Endothelial cell (in vitro differentiated cells): Measurements from ENCODE around the gene RELN. TPM values are rescaled to one million over a fixed set of nuclear protein-coding genes. Genes with fewer than 3 reads are reported as not detected.
A peak's percentile ranks its signal among the peaks of the same experiment; 100 is the strongest.

Experiments used
- DNase-seq: peaks from one replicate; pipeline ENCODE4 v3.0.0; 2021; ENCODE audit warnings: low spot score
- H3K27ac Mint-ChIP-seq: one replicate; pipeline ENCODE4 v1.8.0; 2021; ENCODE audit warnings: mixed read lengths, inconsistent platforms; ENCODE audit not compliant: unreplicated experiment
- H3K27me3 Mint-ChIP-seq: one replicate; pipeline ENCODE4 v1.8.0; 2021; ENCODE audit warnings: mild to moderate bottlenecking, moderate library complexity, mixed read lengths, inconsistent platforms; ENCODE audit not compliant: unreplicated experiment
- H3K36me3 Mint-ChIP-seq: one replicate; pipeline ENCODE4 v1.8.0; 2021; ENCODE audit warnings: mild to moderate bottlenecking, low read depth, mixed read lengths, inconsistent platforms; ENCODE audit not compliant: unreplicated experiment
- H3K4me1 Mint-ChIP-seq: one replicate; pipeline ENCODE4 v1.8.0; 2021; ENCODE audit warnings: mild to moderate bottlenecking, mixed read lengths, inconsistent platforms; ENCODE audit not compliant: unreplicated experiment
- H3K4me3 Mint-ChIP-seq: one replicate; pipeline ENCODE4 v1.8.0; 2021; ENCODE audit warnings: mild to moderate bottlenecking, mixed read lengths, inconsistent platforms; ENCODE audit not compliant: unreplicated experiment
- H3K9me3 Mint-ChIP-seq: one replicate; pipeline ENCODE4 v1.8.0; 2021; ENCODE audit warnings: mixed read lengths, inconsistent platforms; ENCODE audit not compliant: unreplicated experiment
- CTCF ChIP-seq: fragments of 200-600 bp; sonication (generic); IDR thresholded peaks from one replicate; pipeline ENCODE4 v1.5.0; 2021; ENCODE audit warnings: antibody characterized with exemption; ENCODE audit not compliant: unreplicated experiment
- total RNA-seq: library from RNA; stranded (reverse); fragmentation: NEBNext Ultra II Directional; extraction: Animal tissue kit (Norgen Biotek cat#: 25700); gene quantifications from one replicate; pipeline ENCODE4 v1.2.1, GENCODE V29; 2021; ENCODE audit not compliant: unreplicated experiment

The RELN gene
- total RNA-seq, 1 donor from 2014 or later, result 2.3 TPM

DNA sequence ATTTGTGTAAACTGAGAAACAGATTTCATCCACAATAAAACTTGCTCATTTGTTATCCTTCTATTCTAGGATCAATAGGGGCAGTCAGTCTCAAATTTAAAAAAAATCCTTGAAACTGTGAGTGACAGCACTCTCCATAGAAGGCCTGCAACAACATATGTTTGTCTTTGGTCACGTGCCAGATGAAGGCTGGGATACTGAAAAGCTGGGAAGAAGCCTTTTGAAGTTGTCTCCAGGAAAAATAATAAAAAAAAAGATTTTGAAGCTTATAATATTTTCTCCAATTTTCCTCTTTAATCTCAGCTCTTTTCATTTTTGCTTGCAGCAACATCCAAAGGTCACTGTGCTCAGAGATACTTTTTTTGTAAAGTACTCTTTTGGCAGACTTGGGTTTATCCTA is 414.9 kb downstream of the RELN start:
- Mint-ChIP-seq H3K27ac (no peak overlapping the region), H3K4me3 (no peak overlapping the region), H3K4me1 (no peaks in the 10 kb centered on the region), H3K27me3 (no peaks in the 10 kb centered on the region), H3K36me3 (no peaks in the 10 kb centered on the region), H3K9me3 (no peaks in the 10 kb centered on the region)
- no peak for TF ChIP-seq CTCF
- DNase-seq, result no peak

- H3K36me3 Mint-ChIP-seq, result no peaks in the 10 kb centered on the region
- no peak for DNase-seq
- no peaks in the 10 kb centered on the region for H3K9me3 Mint-ChIP-seq
- H3K4me1 Mint-ChIP-seq, result no peaks in the 10 kb centered on the region
- H3K27ac Mint-ChIP-seq, result no peak overlapping the region
- H3K27me3 Mint-ChIP-seq, result no peaks in the 10 kb centered on the region
- TF ChIP-seq CTCF, result peak; percentile 90
- H3K4me3 Mint-ChIP-seq, result no peak overlapping the region
Observed at GRCh38 chr7:103573479-103574058, 415.9 kb downstream of the RELN start.

DNA sequence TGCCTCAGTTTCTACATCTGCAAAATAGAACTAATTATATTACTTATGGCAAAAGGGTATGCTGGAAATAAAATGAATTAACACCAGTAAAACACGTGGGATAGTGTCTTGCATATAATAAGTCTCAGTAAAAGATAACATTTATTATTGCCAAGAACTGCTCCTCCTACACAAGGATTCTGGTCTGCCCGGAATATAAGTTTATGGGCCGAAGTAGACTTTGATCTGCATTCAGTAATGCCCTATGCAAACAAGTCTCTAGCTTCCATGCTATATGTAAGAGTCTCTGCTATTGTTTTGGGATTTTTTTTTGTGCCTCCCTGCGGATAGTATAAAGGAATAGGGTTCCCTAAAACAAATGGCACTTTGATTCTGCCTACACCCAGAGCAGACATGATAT is 417.9 kb downstream of the RELN start:
- DNase-seq, result no peak
- Mint-ChIP-seq H3K9me3 (no peaks in the 10 kb centered on the region), H3K27ac (no peak overlapping the region), H3K36me3 (no peaks in the 10 kb centered on the region), H3K27me3 (no peaks in the 10 kb centered on the region), H3K4me1 (no peaks in the 10 kb centered on the region), H3K4me3 (no peak overlapping the region)
- TF ChIP-seq CTCF, result no peak

DNA sequence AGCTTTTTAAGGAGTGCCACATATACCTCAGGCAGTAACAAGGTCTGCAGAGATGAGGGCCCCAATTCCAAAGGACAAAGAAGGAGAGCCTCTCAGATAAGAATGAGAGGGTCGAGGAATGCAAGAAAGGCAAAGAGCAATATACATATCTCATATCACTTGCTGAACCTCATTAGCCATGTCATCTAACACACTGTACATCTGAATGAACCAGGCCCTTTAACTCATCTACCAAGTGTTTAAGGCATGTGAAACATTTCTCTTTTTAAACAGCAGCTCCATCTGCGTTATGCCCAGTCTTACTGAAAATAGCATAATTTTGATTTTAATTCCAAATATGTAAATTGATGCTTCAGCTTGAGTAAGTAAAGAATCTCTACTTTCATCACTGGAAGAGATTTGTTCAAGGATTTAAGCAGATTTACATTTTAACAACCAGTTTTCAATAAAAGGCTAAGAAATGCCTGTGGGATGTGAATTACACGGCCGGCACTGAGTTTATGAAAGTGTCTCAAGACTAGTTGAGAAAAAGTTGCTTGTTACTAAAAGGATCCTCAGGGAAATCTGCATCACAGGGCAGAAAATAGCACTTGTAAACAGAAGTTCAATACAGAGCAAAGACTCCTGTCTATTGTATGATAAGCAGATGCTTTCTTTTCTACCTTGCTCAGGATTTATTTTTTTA is 419.7 kb downstream of the RELN start:
- H3K36me3 Mint-ChIP-seq, result no peaks in the 10 kb centered on the region
- no peaks in the 10 kb centered on the region for H3K4me1 Mint-ChIP-seq
- H3K27ac Mint-ChIP-seq, result no peak overlapping the region
- DNase-seq, result no peak
- H3K27me3 Mint-ChIP-seq, result no peaks in the 10 kb centered on the region
- no peak overlapping the region for H3K4me3 Mint-ChIP-seq
- TF ChIP-seq CTCF, result no peak
- H3K9me3 Mint-ChIP-seq, result no peaks in the 10 kb centered on the region

DNA sequence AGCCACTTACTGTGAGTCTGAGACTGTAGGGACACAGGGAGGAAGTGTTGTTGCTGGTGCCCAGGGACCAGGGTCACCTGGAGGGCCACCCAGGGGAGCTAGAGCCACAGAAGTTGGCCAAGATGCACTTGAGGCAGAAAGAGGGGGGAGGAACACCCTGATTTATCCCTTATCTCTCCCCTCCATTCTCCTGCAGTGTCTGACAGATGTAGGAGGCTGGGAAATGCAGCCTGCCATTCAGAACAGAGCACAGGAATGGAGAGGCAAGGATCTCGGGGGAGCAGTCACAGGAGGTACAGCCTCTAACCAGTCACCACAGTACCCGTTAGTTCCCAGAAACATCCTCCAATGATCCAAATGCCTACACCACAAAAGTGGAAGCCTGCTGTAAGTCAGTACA is 425.0 kb downstream of the RELN start:
- H3K4me1 Mint-ChIP-seq, result peaks cover 2% of the 10 kb centered on the region
- no peak for DNase-seq
- no peaks in the 10 kb centered on the region for H3K36me3 Mint-ChIP-seq
- no peak overlapping the region for H3K27ac Mint-ChIP-seq
- H3K4me3 Mint-ChIP-seq, result no peak overlapping the region
- H3K9me3 Mint-ChIP-seq, result no peaks in the 10 kb centered on the region
- H3K27me3 Mint-ChIP-seq, result no peaks in the 10 kb centered on the region
- no peak for TF ChIP-seq CTCF
